Adipocyte (in vitro differentiated cells): Measurements from ENCODE around the gene NSF.

Experiments used
- DNase-seq: peaks from one replicate; pipeline ENCODE4 v3.0.0-alpha.2; 2015; ENCODE audit warnings: low read depth
- H3K27me3 ChIP-seq: replicated peaks from 2 replicates; pipeline ENCODE4 v1.7.0; 2013; ENCODE audit warnings: mild to moderate bottlenecking, low read length, moderate library complexity; ENCODE audit not compliant: control insufficient read depth, insufficient read depth
- H3K36me3 ChIP-seq: 2 replicates; pipeline ENCODE4 v1.7.0; 2013; ENCODE audit warnings: low read length, mild to moderate bottlenecking, moderate library complexity; ENCODE audit not compliant: control insufficient read depth, insufficient read depth, severe bottlenecking
- H3K4me1 ChIP-seq: 2 replicates; pipeline ENCODE4 v1.7.0; 2013; ENCODE audit warnings: mild to moderate bottlenecking, low read length, moderate library complexity; ENCODE audit not compliant: control insufficient read depth, insufficient read depth
- H3K4me3 ChIP-seq: 2 replicates; pipeline ENCODE4 v1.7.0; 2013; ENCODE audit warnings: mild to moderate bottlenecking, low read length, moderate library complexity
- H3K9ac ChIP-seq: 2 replicates; pipeline ENCODE4 v1.7.0; 2013; ENCODE audit warnings: mild to moderate bottlenecking, low read length, moderate library complexity
- H3K9me3 ChIP-seq: 2 replicates; pipeline ENCODE4 v1.7.0; 2013; ENCODE audit warnings: mild to moderate bottlenecking, low read length, moderate library complexity; ENCODE audit not compliant: control insufficient read depth

The NSF gene

DNA sequence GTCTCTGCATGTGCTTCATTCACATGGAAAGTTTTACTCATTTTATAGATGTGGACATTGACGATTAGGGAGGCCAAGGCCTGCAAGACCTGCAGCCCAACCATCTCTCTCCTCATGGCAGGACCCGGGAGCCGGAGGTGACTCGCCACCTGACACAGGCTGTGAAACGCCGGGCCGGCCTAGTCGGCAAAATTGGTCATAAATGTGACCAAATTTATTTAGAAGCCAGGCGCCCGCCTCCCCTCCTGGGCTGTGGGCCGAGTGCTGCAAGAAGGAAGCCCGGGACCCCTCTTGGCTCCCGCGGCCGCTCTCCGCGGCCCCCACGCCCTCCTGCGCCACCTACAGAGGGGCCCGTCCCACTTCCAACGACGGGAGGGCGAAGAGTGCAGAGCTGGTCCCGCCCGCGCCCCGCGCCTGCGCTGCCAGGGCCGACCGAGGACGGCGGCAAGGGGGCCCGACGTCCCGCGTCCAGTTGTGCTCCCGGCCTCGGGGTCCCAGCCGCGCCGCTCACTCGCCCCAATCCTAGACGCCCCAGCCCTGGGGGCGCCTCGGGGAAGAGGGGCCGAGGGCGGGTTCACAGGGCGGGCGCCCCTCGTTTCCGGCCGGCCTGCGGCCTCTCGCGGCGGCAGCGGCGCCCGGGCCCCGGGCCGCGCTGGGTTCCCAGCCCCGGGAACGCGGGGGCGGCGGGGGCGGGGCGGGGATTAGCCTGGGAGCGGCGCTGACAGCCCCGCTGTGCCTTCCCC lies 180.5 kb downstream of the NSF start:
- Histone ChIP-seq H3K9ac (peak overlapping the region; percentile 51), H3K4me1 (peaks cover 6% of the 10 kb centered on the region), H3K27me3 (no peaks in the 10 kb centered on the region), H3K4me3 (peak overlapping the region; percentile 58), H3K9me3 (no peaks in the 10 kb centered on the region), H3K36me3 (no peaks in the 10 kb centered on the region)
- DNase-seq, result peak; percentile 79

DNA sequence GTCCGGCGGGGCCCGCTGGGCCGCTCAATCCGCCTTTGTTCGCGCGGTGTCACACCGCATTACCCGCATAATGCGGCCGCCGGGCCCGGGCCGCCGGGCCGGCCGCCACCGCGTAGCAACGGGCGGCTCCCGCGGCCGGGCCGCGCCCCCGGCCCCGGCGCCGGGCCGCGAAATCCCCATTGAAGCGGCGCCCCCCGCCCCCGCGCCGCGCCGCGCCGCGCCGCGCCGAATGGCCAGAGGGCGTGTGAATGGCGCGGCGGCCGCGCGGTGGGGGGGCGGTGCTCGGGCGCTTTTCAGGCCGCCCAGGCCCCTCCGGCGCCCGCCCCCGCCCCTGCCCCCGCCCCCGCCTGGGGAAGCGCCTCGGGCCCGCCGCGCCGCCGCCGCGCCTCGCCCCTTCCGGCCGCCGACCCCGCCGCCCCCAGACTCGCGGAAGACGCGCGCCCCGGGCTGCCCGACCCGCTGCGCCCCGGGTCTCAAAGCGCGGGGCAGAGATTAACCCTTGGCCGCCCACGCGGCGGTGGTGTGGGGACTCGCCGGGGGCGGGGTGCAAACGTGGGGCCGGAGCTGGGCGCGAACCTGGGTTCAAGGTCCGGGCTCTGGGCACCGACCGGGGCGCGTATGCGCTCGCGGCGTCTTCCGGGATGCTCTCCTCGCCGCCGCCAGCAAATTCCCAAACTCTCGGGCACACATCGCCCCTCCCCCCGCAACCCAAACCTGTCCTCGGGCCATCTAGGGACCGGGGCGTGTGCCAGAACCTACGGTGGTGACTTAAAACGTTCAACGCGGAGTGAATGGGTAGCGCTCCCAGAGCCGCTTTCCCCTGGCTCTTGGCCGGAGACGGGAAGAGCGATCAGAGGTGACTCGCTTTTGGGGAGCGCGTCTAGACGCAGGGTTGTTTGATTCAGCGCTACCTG lies 181.3 kb downstream of the NSF start:
- peak; percentile 69 for DNase-seq
- Histone ChIP-seq H3K4me1 (peaks cover 6% of the 10 kb centered on the region), H3K9ac (no peak overlapping the region), H3K9me3 (no peaks in the 10 kb centered on the region), H3K36me3 (no peaks in the 10 kb centered on the region), H3K4me3 (peak overlapping the region; percentile 68), H3K27me3 (no peaks in the 10 kb centered on the region)

- DNase-seq, result no peak
- H3K9me3 ChIP-seq, result no peaks in the 10 kb centered on the region
- H3K36me3 ChIP-seq, result no peaks in the 10 kb centered on the region
- H3K27me3 ChIP-seq, result peaks cover 5% of the 10 kb centered on the region
- H3K4me1 ChIP-seq, result peaks cover 6% of the 10 kb centered on the region
- H3K4me3 ChIP-seq, result peak overlapping the region; percentile 68
- H3K9ac ChIP-seq, result no peak overlapping the region
Measured at GRCh38 chr17:46772475-46773220, 182.2 kb downstream of the NSF start.

- peaks cover 7% of the 10 kb centered on the region for H3K27me3 ChIP-seq
- H3K9ac ChIP-seq, result no peak overlapping the region
- peaks cover 6% of the 10 kb centered on the region for H3K4me1 ChIP-seq
- H3K36me3 ChIP-seq, result no peaks in the 10 kb centered on the region
- no peaks in the 10 kb centered on the region for H3K9me3 ChIP-seq
- H3K4me3 ChIP-seq, result no peak overlapping the region
- no peak for DNase-seq
Measured at GRCh38 chr17:46773221-46773605, 182.7 kb downstream of the NSF start.

DNA sequence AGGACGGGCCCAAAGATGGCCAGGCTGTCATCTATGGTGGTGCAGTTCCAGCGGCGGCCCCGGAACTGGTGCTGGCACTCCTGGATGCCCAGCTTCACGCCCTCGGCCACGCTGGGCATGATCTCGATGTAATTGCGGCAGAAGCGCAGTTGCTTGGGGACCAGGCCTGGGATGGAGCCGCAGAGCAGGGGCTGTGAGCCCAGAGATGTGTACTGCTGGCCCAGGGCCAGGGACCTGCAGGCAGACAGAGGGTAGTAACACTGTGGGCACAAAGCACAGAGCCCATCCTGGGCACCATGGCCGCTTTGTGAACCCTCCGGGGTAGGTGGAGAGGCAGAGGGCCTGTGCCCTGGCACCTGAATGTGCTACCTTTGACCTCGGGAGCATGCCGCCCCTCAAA lies 183.2 kb downstream of the NSF start:
- no peak overlapping the region for H3K9ac ChIP-seq
- H3K36me3 ChIP-seq, result no peaks in the 10 kb centered on the region
- H3K9me3 ChIP-seq, result no peaks in the 10 kb centered on the region
- DNase-seq, result no peak
- H3K4me1 ChIP-seq, result peaks cover 6% of the 10 kb centered on the region
- H3K4me3 ChIP-seq, result no peak overlapping the region
- peaks cover 7% of the 10 kb centered on the region for H3K27me3 ChIP-seq

DNA sequence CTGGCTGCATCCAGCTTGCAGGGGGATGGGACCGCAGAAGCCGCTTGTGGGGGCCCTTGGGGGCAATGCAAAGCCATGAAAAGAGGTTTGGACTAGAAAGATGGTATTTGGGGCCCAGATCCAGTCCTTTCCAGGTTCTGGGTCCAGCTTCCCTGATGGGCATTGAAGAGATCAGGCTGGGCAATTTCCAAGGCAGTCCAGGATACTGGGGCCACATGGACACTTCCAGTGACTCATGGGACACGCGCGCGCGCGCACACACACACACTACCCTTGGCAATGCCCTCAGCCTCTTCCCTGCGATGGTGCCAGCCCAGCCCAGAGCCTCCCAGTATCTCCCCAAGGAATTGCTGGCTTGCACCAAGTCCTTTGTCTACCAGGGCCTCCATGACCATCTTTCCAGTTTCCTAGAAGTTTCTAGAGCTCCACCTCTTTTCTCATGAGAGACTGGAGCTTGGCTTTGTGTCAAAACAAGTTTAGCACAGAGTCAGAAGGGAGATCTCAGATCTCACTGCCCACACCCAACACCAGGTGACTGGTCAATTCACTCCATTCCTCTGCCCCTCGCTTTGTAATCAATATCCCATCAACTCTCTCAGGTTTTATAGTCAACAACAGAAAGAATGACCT lies 183.8 kb downstream of the NSF start:
- Histone ChIP-seq H3K9me3 (no peaks in the 10 kb centered on the region), H3K4me1 (peaks cover 6% of the 10 kb centered on the region), H3K27me3 (peaks cover 7% of the 10 kb centered on the region), H3K9ac (no peak overlapping the region), H3K4me3 (no peak overlapping the region), H3K36me3 (no peaks in the 10 kb centered on the region)
- DNase-seq, result no peak

- Histone ChIP-seq H3K4me1 (no peaks in the 10 kb centered on the region), H3K27me3 (peaks cover 7% of the 10 kb centered on the region), H3K36me3 (no peaks in the 10 kb centered on the region), H3K9me3 (no peaks in the 10 kb centered on the region), H3K9ac (no peak overlapping the region), H3K4me3 (no peak overlapping the region)
- no peak for DNase-seq
Measured at GRCh38 chr17:46776298-46777005, 186.0 kb downstream of the NSF start.

DNA sequence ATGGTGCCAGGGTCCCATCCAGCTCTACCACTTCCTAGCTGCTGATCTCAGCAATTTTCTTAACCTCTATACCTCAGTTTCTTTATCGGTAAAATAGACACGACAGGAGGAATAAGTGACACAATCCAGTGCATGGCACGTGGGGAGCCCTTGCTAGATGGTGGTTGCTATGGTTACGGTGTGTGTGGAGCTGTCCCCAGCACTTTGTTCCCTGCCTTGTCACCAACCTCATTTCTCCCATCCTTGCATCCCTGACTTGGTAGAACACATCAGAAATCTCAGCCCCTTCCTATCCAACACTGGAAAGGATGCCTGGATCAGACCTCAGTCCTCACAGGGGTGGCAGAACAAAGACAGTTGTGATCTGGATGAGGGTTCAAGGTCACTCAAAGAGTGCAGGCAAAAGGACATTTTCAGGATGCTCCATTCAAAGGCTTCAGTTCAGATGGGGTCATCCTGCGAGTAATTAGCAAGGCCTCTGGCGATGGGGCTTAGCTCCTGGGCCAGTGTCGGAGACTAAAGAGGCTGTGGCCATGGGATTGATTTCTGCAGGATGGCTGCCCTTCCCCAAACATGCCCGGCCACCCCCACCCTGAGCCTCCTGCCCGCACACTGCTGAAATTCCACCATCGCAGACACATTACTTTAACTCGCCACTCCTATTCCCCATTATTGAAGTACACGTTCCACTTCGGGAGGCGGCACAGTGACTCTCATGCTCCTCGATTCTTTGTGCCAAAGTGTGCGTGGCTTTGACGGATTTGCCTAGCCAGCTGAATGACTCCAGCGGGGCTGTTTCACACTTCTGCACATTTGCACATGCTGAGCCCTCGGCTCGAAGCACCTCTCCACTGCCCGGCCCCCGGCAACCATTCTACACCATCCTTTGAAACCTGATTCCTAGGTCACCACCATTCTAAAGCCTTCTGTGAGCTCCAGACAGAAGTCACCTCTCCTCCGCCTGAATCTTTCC lies 187.8 kb downstream of the NSF start:
- DNase-seq, result no peak
- Histone ChIP-seq H3K9me3 (no peaks in the 10 kb centered on the region), H3K4me3 (no peak overlapping the region)

GRCh38 chr17:46780003-46780373 lies 189.5 kb downstream of the NSF start:
- Histone ChIP-seq H3K4me1 (no peaks in the 10 kb centered on the region), H3K4me3 (no peak overlapping the region), H3K9ac (no peak overlapping the region), H3K9me3 (no peaks in the 10 kb centered on the region), H3K36me3 (no peaks in the 10 kb centered on the region), H3K27me3 (peaks cover 13% of the 10 kb centered on the region)
- no peak for DNase-seq

More for the DNA sequence above, 187.8 kb downstream of the NSF start:
- H3K36me3 ChIP-seq, result no peaks in the 10 kb centered on the region
- no peak overlapping the region for H3K9ac ChIP-seq
- peaks cover 10% of the 10 kb centered on the region for H3K27me3 ChIP-seq
- H3K4me1 ChIP-seq, result no peaks in the 10 kb centered on the region
